Mesothelial cell of epicardium (in vitro differentiated cells): ENCODE results near the gene UBTD2. TPM values are rescaled to one million over a fixed set of nuclear protein-coding genes. Genes with fewer than 3 reads are reported as not detected.
"Not testable (repeated sequence)": the region's sequence is repeated elsewhere in the genome, so short reads cannot be mapped to it uniquely, and the experiment has no call there.

Experiments
- DNase-seq, 2 experiments: peaks; one replicate each; pipeline ENCODE4 v3.0.0; 2021; ENCODE audit warnings: low spot score in 2 of 2; ENCODE audit not compliant: unreplicated experiment in 2 of 2
- H3K27ac Mint-ChIP-seq: 2 replicates; pipeline ENCODE4 v1.8.0; 2021; ENCODE audit warnings: mixed read lengths
- H3K27me3 Mint-ChIP-seq: 2 replicates; pipeline ENCODE4 v1.8.0; 2021; ENCODE audit warnings: low read depth, mixed read lengths
- H3K36me3 Mint-ChIP-seq: 2 replicates; pipeline ENCODE4 v1.8.0; 2021; ENCODE audit warnings: mixed read lengths
- H3K4me1 Mint-ChIP-seq: 2 replicates; pipeline ENCODE4 v1.8.0; 2021; ENCODE audit warnings: mixed read lengths
- H3K4me3 Mint-ChIP-seq: 2 replicates; pipeline ENCODE4 v1.8.0; 2021; ENCODE audit warnings: mild to moderate bottlenecking, moderate library complexity, mixed read lengths
- H3K9me3 Mint-ChIP-seq: 2 replicates; pipeline ENCODE4 v1.8.0; 2021; ENCODE audit warnings: mixed read lengths
- CTCF ChIP-seq: fragments of 200-600 bp; sonication (generic); IDR thresholded peaks from one replicate; pipeline ENCODE4 v1.5.0; 2021; ENCODE audit warnings: antibody characterized with exemption; ENCODE audit not compliant: unreplicated experiment
- total RNA-seq: library from RNA; stranded (reverse); gene quantifications from 3 replicates; pipeline ENCODE4 v1.2.1, GENCODE V29; 2021

The UBTD2 gene
- total RNA-seq, 1 donor from 2014 or later, result 43.8 TPM

GRCh38 chr5:172211676-172212075 is 71.9 kb downstream of the UBTD2 start:
- no peak overlapping the region for H3K27ac Mint-ChIP-seq
- H3K9me3 Mint-ChIP-seq, result peaks cover 5% of the 10 kb centered on the region
- H3K36me3 Mint-ChIP-seq, result peaks cover 50% of the 10 kb centered on the region
- DNase-seq, result no peak
- H3K27me3 Mint-ChIP-seq, result no peaks in the 10 kb centered on the region
- H3K4me1 Mint-ChIP-seq, result no peaks in the 10 kb centered on the region
- no peak overlapping the region for H3K4me3 Mint-ChIP-seq
- no peak for TF ChIP-seq CTCF

GRCh38 chr5:172209714-172210113 is 73.8 kb downstream of the UBTD2 start:
- peaks cover 39% of the 10 kb centered on the region for H3K36me3 Mint-ChIP-seq
- TF ChIP-seq CTCF, result no peak
- H3K9me3 Mint-ChIP-seq, result peaks cover 5% of the 10 kb centered on the region
- no peaks in the 10 kb centered on the region for H3K4me1 Mint-ChIP-seq
- H3K27ac Mint-ChIP-seq, result no peak overlapping the region
- H3K27me3 Mint-ChIP-seq, result no peaks in the 10 kb centered on the region
- DNase-seq, result no peak
- H3K4me3 Mint-ChIP-seq, result no peak overlapping the region

- Mint-ChIP-seq H3K36me3 (peaks cover 31% of the 10 kb centered on the region), H3K4me1 (no peaks in the 10 kb centered on the region)
Observed at GRCh38 chr5:172207511-172207910, 76.1 kb downstream of the UBTD2 start.

GRCh38 chr5:172205984-172206383 is 77.6 kb downstream of the UBTD2 start:
- H3K9me3 Mint-ChIP-seq, H3K27ac Mint-ChIP-seq, H3K4me1 Mint-ChIP-seq, H3K4me3 Mint-ChIP-seq, DNase-seq, H3K27me3 Mint-ChIP-seq: not testable (repeated sequence)
- H3K36me3 Mint-ChIP-seq, result peaks cover 21% of the 10 kb centered on the region

More at GRCh38 chr5:172207511-172207910, 76.1 kb downstream of the UBTD2 start:
- no peak overlapping the region for H3K4me3 Mint-ChIP-seq
- H3K9me3 Mint-ChIP-seq, result no peaks in the 10 kb centered on the region
- H3K27ac Mint-ChIP-seq, result no peak overlapping the region
- H3K27me3 Mint-ChIP-seq, result no peaks in the 10 kb centered on the region
- DNase-seq, result no peak
- TF ChIP-seq CTCF, result no peak

- Mint-ChIP-seq H3K27me3 (no peaks in the 10 kb centered on the region), H3K27ac (no peak overlapping the region), H3K9me3 (no peaks in the 10 kb centered on the region), H3K4me1 (no peaks in the 10 kb centered on the region), H3K36me3 (no peaks in the 10 kb centered on the region), H3K4me3 (no peak overlapping the region)
- no peak for DNase-seq
- TF ChIP-seq CTCF, result no peak
Observed at GRCh38 chr5:172200476-172200875, 83.1 kb downstream of the UBTD2 start.

- no peak for DNase-seq
- no peak overlapping the region for H3K27ac Mint-ChIP-seq
- TF ChIP-seq CTCF, result no peak
- no peaks in the 10 kb centered on the region for H3K9me3 Mint-ChIP-seq
- H3K36me3 Mint-ChIP-seq, result no peaks in the 10 kb centered on the region
- no peak overlapping the region for H3K4me3 Mint-ChIP-seq
- H3K27me3 Mint-ChIP-seq, result no peaks in the 10 kb centered on the region
- H3K4me1 Mint-ChIP-seq, result no peaks in the 10 kb centered on the region
Observed at GRCh38 chr5:172199446-172199845, 84.1 kb downstream of the UBTD2 start.

- H3K9me3 Mint-ChIP-seq, H3K27ac Mint-ChIP-seq, H3K36me3 Mint-ChIP-seq, H3K27me3 Mint-ChIP-seq, DNase-seq, H3K4me3 Mint-ChIP-seq, H3K4me1 Mint-ChIP-seq: not testable (repeated sequence)
Observed at GRCh38 chr5:172197775-172198174, 85.8 kb downstream of the UBTD2 start.
